ENCODE data around the gene TBC1D22A.

The TBC1D22A gene

DNA sequence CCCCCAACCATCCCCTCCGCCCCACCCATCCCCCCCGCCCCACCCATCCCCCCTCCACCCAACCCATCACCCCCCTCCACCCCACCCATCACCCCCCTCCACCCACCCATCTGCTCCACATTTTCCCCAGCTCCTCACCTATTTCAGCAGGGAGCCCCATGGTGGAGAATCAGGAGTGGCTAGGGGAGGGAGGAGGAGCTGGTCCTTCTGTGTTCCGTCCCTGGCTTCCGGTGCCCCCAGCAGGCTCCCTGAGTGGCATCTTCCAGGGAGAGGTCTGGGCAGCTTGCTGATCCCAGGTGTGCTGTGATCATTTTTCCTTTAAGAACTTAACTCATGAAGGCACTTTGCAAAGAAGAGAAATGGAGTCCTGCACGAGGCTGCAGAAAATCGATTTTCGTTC lies 365.8 kb downstream of the TBC1D22A start:
- peaks cover 0 to 68% (median 22%) of the 10 kb centered on the region in 11 experiments; a peak in 12 of 22 replicates for H4K20me1 ChIP-seq
- H3K9me3 ChIP-seq (replicated peaks in 1 of 11): no peaks in the 10 kb centered on the region
- peaks cover 0 to 13% (median under 1%) of the 10 kb centered on the region in 10 experiments; a peak in 6 of 20 replicates for H3K4me1 ChIP-seq
- no peak overlapping the region for H3K27ac ChIP-seq
- H3K4me3 ChIP-seq: no peak overlapping the region
- no peak for TF ChIP-seq Cebpa-rat (IDR thresholded peaks at IDR 0.05)
- H3K36me3 ChIP-seq: peaks cover 0 to 16% (median 0%) of the 10 kb centered on the region in 11 experiments; a peak in 5 of 22 replicates
- no peaks in the 10 kb centered on the region for H3K27me3 ChIP-seq
- H3K9ac ChIP-seq: no peak overlapping the region
- H3K4me2 ChIP-seq: no peak overlapping the region

DNA sequence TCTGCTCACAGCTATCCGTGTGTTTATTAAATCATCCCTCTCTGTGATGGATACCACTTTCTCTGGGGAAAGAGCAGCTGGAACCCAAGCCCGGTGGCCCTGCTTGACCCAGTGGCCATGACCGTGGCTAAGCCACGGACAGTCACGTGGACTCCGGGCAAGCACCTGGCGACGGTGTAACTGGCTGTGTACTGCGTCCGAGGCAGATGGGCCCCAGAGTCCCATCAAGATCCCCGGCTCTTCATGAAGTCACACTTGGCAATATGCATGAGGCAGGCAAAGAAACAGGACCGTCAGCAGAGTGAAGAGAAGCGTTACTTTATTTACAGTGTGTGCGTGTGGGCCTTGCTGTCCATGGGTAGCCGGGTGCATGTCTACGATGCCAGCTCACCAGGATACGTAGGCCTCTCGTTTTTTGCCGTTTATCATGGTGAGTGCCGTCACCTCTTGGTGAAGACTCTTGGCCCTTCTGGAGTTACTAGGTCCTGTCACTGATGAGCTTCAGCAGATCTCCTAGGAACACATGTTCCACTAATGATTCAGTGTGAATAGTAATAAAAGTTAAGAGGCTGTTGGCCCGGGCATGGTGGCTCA lies 366.3 kb downstream of the TBC1D22A start:
- Histone ChIP-seq H3K4me3 (no peak overlapping the region), H4K20me1 (peaks cover 0 to 63% (median 22%) of the 10 kb centered on the region in 11 experiments; a peak in 12 of 22 replicates), H3K4me1 (peaks cover 0 to 13% (median 0%) of the 10 kb centered on the region in 10 experiments; a peak in 6 of 20 replicates), H3K9me3 (replicated peaks in 1 of 11) (no peaks in the 10 kb centered on the region), H3K27me3 (no peaks in the 10 kb centered on the region), H3K4me2 (no peak overlapping the region), H3K27ac (no peak overlapping the region), H3K9ac (no peak overlapping the region), H3K36me3 (peaks cover 0 to 21% (median 0%) of the 10 kb centered on the region in 11 experiments; a peak in 5 of 22 replicates)
- no peak for TF ChIP-seq Cebpa-rat (IDR thresholded peaks at IDR 0.05)

DNA sequence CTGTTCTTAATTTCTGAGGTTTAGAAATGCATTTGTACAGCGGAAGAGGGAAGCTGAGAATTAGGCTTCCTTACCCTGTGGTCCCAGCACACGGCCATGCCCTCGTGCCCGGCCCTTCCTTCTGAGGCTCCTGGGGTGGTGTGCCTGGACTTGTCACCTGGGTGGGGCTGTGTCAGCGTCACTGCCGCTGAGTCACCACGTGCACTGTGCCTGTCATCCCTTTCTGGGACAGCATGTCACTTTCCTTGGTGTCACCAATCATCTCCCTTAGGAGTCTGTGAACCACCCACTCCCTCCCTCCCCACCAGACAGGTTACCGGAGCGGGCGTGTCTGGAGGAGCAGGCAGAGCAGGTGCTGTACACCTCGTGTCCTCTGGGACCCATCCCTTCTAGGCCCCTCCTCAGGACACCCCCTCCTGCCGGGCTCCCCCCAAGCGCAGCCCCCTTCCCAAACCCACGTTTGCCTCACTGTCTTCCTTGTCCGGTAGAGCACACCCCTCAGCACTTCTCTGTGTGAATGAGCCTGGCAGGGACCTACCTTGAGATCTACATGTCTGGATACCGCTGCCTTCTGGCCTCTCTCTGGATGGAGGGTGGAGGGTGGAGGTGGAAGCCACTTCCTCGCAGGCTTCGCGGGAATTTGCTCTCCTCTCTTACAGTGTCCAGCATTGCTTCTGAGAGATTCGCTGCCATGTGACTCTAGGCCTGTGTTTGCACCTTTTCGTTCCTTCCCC lies 367.6 kb downstream of the TBC1D22A start:
- Histone ChIP-seq H3K27ac (no peak overlapping the region), H3K4me3 (no peak overlapping the region), H3K9me3 (replicated peaks in 1 of 11) (no peaks in the 10 kb centered on the region), H3K36me3 (peaks cover 0 to 24% (median 0%) of the 10 kb centered on the region in 11 experiments; a peak in 5 of 22 replicates), H3K9ac (no peak overlapping the region), H4K20me1 (peaks cover 0 to 57% (median 19%) of the 10 kb centered on the region in 11 experiments; a peak in 12 of 22 replicates), H3K4me2 (peak overlapping the region in 3 of 11 experiments; percentile 3 to 30 (median 26); a peak in 1 of 22 replicates), H3K4me1 (peaks cover 0 to 13% (median 0%) of the 10 kb centered on the region in 10 experiments; a peak in 6 of 20 replicates), H3K27me3 (no peaks in the 10 kb centered on the region)
- TF ChIP-seq Cebpa-rat (IDR thresholded peaks at IDR 0.05): no peak

DNA sequence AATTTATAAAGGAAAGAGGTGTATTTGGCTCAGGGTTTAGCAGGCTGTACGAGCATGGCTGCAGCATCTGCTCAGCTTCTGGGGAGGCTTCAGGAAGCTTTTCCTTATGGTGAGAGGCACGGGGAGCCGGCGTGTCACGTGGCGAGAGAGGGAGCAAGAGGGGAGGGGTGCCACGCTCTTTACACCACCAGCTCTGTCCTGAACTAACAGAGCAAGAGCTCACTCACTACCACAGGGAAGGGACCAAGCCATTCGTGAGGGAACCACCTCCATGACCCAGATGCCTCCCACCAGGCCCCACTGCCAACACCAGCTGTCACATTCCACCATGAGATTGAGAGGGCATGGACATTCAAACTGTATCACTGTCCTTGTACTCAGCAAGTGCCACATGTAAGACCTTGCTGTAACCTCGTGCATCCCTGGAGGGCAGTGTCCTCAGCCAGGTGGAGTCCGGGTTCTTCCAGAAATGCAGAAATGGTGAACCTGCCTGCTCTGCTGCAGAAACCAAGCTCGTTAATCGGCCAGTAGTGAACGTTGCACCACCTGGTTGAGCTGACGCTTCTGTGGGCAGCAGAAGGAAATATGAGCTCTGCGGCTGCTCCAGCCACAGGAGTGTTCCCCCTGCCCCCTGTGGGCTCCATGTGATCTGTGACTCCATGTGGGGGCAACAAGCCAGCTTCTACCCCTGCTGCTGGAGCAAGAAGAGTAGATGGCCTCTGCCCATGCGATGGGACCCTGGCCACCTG lies 368.6 kb downstream of the TBC1D22A start:
- no peak for TF ChIP-seq Cebpa-rat (IDR thresholded peaks at IDR 0.05)
- H4K20me1 ChIP-seq: peaks cover 0 to 56% (median 22%) of the 10 kb centered on the region in 11 experiments; a peak in 11 of 22 replicates
- H3K9ac ChIP-seq: no peak overlapping the region
- peaks cover 0 to 20% (median 0%) of the 10 kb centered on the region in 11 experiments; a peak in 6 of 22 replicates for H3K36me3 ChIP-seq
- no peaks in the 10 kb centered on the region for H3K9me3 ChIP-seq (replicated peaks in 1 of 11)
- no peak overlapping the region for H3K4me3 ChIP-seq
- no peak overlapping the region for H3K27ac ChIP-seq
- peaks cover 0 to 13% (median 0%) of the 10 kb centered on the region in 10 experiments; a peak in 6 of 20 replicates for H3K4me1 ChIP-seq
- no peaks in the 10 kb centered on the region for H3K27me3 ChIP-seq
- H3K4me2 ChIP-seq: no peak overlapping the region

DNA sequence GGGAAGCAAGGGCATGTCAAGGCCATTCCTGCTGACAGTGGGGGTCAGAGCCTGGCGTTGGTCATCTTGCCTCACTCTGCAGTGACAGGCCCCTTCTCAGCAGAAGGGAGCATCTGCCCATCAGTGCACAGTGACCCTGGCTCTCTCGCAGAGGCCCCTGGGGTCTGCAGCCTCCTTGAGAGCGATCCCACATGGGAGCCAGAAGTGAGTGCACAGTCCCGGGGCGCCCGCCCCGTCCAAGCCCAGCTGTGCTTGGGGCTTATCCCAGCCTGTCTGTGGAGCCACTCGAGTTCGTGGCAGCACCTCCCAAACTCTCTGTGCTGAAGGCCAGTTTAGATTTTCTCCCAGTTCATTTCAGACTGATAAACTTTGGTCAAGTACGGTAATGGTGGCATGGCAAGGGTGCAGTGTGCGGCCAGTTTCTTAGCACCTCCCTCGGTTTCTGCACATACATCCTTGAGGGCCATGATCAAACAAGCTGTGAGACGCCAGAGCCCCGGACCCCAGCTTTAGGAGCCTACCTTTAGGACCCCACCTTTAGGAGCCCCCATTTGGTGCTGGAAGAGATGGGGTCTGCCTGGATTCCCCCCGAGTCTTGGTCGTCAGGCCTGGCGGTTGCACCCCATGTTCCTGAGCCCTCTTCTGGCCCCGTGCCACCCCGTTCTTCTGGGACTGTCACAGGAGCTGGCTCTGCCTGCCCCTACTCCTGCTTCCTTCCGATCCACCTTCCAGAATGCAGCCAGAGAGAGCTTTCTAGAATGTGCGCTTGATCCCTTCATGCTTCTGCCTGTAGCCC lies 369.4 kb downstream of the TBC1D22A start:
- H4K20me1 ChIP-seq: peaks cover 0 to 51% (median 22%) of the 10 kb centered on the region in 11 experiments; a peak in 10 of 22 replicates

DNA sequence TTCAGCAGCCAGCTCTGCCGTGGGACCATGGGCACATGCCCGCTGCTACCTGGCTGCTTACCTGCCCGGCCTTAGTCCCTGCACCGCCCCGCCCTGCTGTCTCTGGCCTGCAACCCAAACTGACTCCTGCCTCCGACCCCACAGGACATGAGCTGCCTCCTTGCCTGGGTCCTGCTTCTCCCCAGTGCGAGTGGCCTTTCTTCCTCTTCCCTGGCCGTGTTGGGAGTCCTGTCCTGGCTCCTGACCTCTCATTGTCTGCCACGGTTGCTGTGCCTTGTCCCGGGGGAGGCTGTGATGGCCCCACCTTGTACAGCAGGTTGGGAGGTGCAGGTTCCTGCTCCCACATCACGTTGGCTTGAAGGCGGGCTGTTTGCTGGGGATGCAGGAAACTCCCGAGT lies 370.0 kb downstream of the TBC1D22A start:
- peaks cover 0 to 30% (median 0%) of the 10 kb centered on the region in 11 experiments; a peak in 7 of 22 replicates for H3K36me3 ChIP-seq
- H3K27ac ChIP-seq: no peak overlapping the region
- no peaks in the 10 kb centered on the region for H3K9me3 ChIP-seq (replicated peaks in 1 of 11)
- no peak for TF ChIP-seq Cebpa-rat (IDR thresholded peaks at IDR 0.05)
- H3K27me3 ChIP-seq: no peaks in the 10 kb centered on the region
- no peak overlapping the region for H3K9ac ChIP-seq
- no peak overlapping the region for H3K4me3 ChIP-seq
- H3K4me2 ChIP-seq: no peak overlapping the region
- H3K4me1 ChIP-seq: peaks cover 0 to 13% (median 0%) of the 10 kb centered on the region in 10 experiments; a peak in 6 of 20 replicates
- peaks cover 0 to 51% (median 22%) of the 10 kb centered on the region in 11 experiments; a peak in 10 of 22 replicates for H4K20me1 ChIP-seq

More for the DNA sequence above, 369.4 kb downstream of the TBC1D22A start:
- Histone ChIP-seq H3K4me3 (no peak overlapping the region), H3K9me3 (replicated peaks in 1 of 11) (no peaks in the 10 kb centered on the region), H3K4me2 (no peak overlapping the region), H3K9ac (no peak overlapping the region), H3K36me3 (peaks cover 0 to 24% (median 0%) of the 10 kb centered on the region in 11 experiments; a peak in 6 of 22 replicates), H3K4me1 (peaks cover 0 to 13% (median 0%) of the 10 kb centered on the region in 10 experiments; a peak in 6 of 20 replicates), H3K27me3 (no peaks in the 10 kb centered on the region), H3K27ac (no peak overlapping the region)
- no peak for TF ChIP-seq Cebpa-rat (IDR thresholded peaks at IDR 0.05)

DNA sequence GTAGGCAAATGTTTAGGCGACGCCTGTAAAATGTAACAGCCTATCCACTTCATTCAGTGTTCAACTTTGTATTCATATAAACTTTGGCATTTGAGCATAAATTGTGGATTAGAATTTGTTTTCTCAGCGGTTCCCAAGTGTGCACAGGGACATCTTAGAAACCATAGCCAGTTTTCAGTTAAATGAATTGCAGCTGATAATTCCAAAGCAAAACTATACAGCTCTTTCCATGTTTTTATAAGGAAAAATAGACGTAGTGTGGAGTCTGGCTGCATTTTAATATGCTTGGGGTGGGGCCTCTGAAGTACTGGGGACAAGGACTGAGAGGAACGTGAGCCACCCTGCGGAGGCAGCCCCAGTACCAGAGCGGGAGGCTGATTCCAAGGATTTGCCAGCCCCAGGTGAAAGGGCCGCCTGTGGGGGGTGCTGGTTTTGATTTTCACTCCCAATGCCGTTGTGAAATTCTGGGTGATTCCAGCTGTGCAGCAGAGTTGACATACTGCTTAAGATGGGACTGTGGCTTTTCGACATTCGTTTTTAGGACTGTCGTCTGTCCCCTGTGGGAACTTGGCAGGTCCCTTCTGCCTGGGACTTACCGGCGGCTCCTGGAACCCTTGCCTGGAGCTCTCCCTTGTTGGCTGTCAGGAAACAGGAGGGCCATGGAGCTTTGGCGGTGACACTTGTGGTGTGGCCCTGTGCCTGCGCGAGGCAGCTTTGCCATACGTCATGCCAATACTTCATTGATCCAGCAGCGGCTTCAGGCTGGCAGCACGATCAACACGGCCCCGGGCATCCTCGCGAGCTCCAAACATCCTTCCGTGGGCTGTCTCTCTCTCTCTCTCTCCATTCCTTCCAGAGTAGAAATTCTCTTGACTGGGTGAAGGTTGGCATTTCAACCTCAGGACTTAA lies 370.9 kb downstream of the TBC1D22A start:
- Histone ChIP-seq H3K4me2 (no peak overlapping the region), H3K9me3 (replicated peaks in 1 of 11) (no peaks in the 10 kb centered on the region), H3K4me1 (peaks cover 0 to 13% (median 0%) of the 10 kb centered on the region in 10 experiments; a peak in 6 of 20 replicates), H3K4me3 (no peak overlapping the region), H3K36me3 (peaks cover 0 to 38% (median 0%) of the 10 kb centered on the region in 11 experiments; a peak in 7 of 22 replicates), H3K27me3 (no peaks in the 10 kb centered on the region), H3K27ac (no peak overlapping the region), H3K9ac (no peak overlapping the region), H4K20me1 (peaks cover 0 to 51% (median 22%) of the 10 kb centered on the region in 11 experiments; a peak in 10 of 22 replicates)
- TF ChIP-seq Cebpa-rat (IDR thresholded peaks at IDR 0.05): no peak
